Coronary artery (tissue), 2 donors: ENCODE measurements around the gene PDCD11.

Experiments used
- DNase-seq: peaks from one replicate; pipeline ENCODE4 v3.0.0-alpha.2; 2017; ENCODE audit warnings: low spot score
- H3K27ac ChIP-seq, 2 donors: fragments of 200-600 bp; sonication (generic); one replicate each; pipeline ENCODE4 v1.5.1; 2016 to 2019
- H3K4me3 ChIP-seq: fragments of 200-600 bp; sonication (generic); 2 replicates; pipeline ENCODE4 v1.5.1; 2016; ENCODE audit warnings: mild to moderate bottlenecking, moderate library complexity
- CTCF ChIP-seq: fragments of 200-600 bp; sonication (generic); IDR thresholded peaks from one replicate; pipeline ENCODE4 v1.5.1; 2019; ENCODE audit warnings: antibody characterized with exemption

The PDCD11 gene

GRCh38 chr10:103495321-103495720 is 98.9 kb downstream of the PDCD11 start:
- TF ChIP-seq CTCF, result no peak
- no peak for DNase-seq
- H3K4me3 ChIP-seq, result no peak overlapping the region
- H3K27ac ChIP-seq, result no peak overlapping the region
